GM21367 (cell line): ENCODE data around the gene CYP39A1.
A peak's percentile ranks its signal among the peaks of the same experiment; 100 is the strongest.
"Not testable (repeated sequence)": the region's sequence is repeated elsewhere in the genome, so short reads cannot be mapped to it uniquely, and the experiment has no call there.

ENCODE experiments used
- ATAC-seq: cut with Tn5 transposase; IDR thresholded peaks from one replicate; pipeline ENCODE4 v1.9.1; 2021; ENCODE audit not compliant: unreplicated experiment

CYP39A1 gene

DNA sequence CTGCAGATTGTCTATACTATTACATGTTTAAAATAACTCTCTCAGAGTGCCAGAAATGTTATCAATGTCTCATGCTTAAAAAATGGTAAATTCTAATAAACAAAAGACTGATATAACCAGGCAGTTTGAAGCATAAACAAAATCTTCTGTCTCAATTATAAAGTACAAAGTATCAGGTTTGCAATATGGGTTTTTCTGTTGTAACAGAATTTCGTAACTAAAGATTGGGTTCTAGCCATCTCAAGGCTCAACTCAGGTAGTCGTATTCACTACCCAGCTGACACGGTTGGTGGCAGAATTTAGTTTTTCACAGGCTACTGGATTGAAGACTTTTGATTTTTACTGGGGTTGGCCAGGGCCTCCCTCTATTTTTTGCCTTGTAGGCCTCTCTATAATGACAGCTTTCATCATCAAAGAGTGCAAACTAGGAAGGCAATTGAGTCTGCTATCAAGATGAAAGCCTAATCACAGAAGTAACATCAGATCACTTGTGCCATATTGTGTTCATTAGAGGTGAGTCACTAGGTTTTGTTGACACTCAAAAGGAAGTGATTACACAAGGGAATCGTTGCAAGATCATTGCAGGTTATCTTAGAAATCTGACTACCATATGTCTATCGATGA, 3.6 kb downstream of the CYP39A1 start:
- no peak for ATAC-seq

DNA sequence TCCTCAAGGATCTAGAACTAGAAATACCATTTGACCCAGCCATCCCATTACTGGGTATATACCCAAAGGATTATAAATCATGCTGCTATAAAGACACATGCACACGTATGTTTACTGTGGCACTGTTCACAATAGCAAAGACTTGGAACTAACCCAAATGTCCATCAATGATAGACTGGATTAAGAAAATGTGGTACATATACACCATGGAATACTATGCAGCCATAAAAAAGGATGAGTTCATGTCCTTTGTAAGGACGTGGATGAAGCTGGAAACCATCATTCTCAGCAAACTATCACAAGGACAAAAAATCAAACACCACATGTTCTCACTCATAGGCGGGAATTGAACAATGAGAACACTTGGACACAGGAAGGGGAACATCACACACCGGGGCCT, 4.5 kb downstream of the CYP39A1 start:
- not testable (repeated sequence) for ATAC-seq

DNA sequence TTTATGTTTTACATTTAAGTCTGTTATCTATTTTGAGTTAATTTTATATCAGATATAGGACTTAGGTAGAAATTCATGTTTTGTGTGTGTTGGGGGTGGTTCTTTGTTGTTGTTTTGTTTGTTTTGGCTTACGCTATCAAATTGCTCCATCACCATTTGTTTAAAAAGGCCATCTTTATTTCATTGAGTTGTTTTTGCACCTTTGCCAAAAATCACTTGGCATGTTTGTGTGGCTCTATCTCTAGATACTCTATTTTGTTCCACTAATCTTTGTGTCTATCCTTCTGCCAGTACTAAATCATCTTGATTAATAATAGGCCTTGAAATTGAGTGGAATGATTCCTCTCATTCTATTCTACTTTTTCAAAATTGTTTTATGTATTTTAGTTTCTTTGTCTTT, 7.4 kb downstream of the CYP39A1 start:
- ATAC-seq: no peak

DNA sequence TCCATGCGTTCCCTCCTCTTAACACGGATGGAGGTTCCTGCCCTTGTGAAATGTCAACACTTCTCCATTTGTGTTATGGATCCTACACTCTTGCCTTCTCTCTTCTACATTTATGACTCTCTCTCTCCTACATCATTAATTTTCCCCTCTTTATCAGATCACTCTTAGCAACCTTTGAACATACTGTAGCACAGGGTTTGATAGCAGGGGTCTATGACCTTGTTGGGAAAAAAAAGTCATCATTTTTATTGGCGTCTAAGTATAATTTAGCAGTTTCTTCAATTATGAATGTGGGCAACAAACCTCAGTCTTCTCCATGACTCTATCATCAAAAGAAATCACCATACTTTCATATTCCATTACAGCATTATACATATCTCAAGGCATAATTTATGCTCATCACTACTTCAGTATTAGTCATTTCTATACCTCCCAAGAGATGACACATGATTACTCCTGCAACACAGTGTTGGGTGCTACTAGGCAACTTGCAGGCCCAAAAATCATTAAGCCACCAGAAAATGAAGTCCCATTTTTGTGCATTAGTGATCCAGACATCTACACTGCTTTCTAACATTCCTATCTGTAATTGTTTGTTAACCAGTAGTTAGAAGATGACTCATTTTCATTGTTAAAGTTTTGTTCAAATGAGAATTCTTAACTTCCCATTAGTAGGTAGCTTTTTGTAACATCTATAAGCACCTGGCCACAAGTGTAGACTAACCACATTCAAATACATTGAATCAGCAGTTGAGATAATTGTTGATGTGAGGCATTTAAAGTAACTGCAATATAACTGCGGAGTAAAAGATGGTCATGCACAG, 9.5 kb downstream of the CYP39A1 start:
- ATAC-seq: no peak

DNA sequence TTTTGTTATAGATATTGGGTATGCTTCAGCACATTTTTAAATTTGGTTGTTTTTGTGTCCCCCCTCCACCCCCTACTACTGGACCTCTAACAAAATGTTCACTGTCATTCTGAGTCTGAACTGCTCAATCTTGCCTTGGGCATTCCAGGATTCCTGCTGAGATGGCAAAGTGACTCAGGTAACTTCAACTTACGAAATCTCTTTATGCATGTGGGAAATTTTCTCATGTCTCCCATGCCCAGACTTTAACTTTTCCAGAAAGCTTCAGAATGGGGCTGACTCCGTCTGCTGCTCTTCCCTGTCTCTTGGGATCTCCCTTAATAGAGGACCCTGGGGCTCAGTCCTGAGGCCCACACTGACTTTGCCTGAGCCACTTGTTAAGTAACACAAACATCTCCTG, 14.0 kb downstream of the CYP39A1 start:
- ATAC-seq: no peak

DNA sequence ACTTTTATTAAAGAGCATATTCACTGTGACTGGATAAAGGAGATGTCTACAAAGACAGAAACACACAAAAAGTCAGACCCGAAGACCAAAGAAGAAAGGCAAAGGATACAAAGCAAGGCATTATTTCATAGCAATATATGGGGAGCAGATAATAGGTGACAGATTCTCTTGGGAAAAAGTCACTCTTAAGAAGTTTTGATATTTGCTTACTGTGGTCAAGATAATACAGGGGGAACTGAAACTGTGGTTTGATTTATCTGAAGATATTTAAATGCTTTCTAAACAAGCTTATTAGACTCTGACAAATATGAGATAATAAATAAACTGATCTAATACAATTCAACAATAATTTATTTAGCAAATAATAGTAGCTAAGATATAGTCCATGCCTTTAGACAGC, 14.7 kb downstream of the CYP39A1 start:
- no peak for ATAC-seq

DNA sequence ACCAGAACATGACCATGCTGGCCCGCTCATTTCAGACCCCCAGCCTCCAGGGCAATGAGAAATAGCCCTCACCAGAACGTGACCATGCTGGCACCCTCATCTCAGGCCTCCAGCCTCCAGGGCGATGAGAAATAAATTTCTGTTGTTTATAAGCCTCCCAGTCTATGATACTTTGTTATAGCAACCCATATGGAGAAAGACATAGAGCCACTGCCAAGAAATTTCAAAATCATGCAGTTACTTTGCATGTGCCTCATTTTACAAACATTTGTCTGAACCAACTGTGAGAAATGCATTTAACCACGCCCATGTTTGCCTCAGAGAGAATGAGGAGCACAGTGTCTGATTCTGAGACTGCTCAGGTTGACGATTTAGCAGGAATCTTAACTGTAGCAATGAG, 15.5 kb downstream of the CYP39A1 start:
- no peak for ATAC-seq

DNA sequence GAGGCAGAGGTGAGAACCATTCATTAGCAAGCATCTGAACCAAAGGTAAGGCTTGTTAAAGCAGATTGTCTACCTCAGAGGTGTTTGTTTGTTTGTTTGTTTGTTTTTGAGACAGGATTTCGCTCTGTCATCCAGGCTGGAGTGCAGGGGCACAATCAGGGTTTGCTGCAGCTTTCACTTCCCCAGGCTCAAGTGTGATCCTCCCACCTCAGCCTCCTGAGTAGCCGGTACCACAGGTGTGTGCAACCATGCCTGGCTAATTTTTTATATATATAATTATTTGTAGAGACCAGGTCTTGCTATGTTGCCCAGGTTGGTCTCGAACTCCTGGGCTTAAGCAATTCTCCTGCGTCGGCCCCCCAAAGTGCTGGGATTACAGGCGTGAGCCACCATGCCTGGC, 17.2 kb downstream of the CYP39A1 start:
- ATAC-seq: no peak

DNA sequence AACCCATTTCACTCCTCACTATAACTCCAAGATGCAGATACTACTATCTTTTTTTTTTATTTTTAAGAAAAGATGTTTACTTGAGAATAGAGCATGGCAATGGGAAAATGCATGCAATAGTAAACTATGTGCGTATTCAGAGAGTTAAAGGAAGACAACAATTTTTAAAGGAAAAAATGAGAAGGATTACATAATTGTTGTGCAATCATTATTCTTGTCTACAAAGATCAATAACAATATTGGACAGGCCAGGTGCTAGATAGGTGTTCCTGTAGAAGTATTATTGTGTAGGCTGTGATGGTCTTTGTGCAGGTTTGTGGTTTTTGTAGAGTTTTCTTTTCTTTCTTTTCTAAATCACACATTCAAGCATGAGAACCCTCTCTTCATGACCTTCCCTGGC, 20.6 kb downstream of the CYP39A1 start:
- no peak for ATAC-seq

DNA sequence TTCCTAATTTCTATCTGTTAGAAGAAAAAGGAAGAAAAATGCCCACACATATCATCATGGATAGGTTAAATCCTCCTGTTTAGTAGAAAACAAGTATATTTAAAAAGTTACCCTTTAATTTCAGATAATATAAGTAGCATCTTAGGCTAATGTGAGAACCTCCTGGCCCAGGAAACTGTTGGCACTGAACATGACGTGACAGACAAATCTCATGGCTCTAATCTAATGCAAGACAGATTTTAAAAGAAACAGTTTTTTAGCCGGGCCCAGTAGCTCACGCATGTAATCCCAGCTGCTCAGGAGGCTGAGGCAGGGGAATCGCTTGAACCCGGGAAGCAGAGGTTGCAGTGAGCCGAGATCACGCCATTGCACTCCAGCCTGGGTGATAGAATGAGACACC, 22.9 kb downstream of the CYP39A1 start:
- no peak for ATAC-seq

DNA sequence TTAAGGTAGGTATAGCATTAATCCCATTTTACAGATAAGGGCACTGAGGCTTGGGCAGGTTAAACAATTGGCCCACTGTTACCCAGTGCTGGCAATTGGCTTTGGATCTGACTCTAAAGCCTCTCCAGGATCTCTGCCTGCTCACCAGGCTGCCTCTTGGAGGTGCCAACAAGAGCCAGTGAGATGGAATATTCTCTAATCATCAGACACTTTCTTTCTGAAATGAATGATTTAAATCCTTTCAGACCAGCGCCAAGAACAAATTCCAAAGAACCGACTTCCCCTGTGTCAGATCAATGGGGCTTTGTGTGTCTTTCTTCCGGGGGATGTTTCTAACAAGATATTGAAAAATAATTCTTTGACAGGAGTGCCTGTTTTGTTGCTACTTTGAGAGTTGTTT, 23.6 kb downstream of the CYP39A1 start:
- ATAC-seq: no peak

DNA sequence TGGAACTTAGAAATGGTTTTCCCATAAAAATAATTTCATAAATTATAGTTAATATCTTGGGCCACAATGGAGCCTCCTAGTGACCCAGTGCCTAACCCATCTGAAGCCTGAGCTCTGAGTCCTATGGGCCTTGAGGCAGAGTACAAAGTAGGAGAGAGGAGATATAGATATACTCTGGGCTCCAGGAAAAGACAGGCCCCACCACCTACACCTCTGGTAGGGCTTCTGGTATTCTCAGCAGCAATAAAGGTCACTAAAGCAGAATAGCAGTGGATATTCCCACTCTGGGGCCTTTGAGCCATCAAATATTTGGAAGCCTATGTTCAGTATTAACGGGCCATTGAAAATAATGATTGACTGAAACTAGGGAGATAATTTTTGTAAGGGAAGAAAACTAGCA, 24.1 kb downstream of the CYP39A1 start:
- ATAC-seq: no peak

DNA sequence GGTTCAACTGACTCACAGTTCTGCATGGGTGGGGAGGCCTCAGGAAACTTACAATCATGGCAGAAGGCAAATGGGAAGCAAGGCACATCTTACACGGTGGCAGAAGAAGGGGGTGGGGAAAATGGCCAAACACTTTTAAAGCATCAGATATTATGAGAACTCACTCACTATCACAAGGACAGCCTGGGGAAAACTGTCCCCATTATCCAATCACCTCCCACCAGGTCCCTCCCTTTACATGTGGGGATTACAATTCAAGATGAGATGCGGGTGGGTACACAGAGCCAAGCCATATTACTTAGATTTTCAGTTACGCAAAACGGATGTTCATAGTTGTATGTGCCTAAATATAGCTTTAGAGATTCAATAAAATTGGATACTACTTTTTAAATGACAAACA, 25.6 kb downstream of the CYP39A1 start:
- no peak for ATAC-seq

DNA sequence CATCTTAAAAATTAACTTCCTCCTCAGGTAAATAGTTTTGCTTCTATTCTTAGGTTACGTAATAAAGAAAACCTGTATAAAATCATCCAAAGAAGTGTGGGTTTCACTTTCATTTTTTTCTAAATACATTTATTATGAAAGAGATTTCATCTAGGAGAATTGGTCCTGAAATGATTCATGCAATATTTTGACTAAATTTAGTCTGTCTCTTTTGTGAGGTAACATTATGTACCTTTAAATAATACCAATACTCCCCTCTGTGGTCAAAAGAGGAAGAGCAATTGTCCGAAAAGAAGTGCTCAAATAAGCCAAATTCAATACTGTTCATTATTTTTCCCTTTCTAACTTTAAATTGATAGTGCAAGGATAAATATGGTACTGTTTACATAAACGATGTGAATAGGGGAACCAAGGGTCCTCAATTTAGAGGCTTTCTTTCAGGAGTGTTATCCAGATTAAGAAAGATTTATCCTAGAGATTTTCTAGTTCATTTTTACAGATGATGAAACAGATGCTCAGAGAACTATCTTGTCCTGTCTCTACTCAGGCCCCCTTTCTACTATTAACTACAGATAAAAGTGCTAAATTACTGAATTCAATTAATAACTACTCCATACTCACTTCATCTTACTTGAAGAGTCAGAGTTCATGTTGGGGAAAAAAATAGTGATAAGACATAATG, 26.2 kb downstream of the CYP39A1 start:
- peak; percentile 79 for ATAC-seq

DNA sequence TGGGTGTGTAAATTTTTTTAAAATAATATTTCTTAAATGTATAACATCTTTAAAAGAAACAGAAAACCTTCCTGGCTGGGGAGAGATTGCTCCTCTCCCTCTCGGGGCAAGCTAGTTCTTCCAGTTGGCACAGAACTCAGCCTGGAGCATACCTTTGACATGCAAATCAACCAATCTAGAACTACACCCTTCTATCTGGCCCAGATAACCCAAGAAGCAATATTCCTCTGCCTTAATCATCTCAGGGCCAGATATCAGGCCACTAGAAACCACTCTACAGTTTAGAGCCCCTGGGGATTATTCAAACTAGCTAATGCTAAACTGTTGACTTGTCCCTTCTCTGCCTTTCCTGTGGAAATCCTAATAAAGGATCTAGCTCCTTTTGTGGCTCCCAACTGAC, 33.9 kb downstream of the CYP39A1 start:
- no peak for ATAC-seq

DNA sequence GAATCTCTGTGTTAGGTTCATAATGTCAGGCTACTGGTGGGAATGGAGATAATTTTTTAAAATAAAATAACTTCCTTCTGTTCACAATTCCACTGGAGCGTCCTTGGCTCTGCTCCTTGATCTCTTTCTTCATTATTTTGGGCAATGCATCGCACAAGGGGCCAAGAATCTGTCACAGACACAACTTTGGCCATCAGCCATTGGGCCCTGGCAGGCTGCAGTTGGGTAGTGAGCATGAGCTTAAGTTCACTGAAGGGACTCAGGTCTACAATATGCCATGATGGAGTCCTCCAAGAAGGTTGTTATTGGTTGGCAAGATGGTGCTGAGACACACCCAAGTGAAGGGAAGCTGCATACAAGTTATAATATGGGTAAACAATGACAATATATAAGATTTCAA, 40.0 kb downstream of the CYP39A1 start:
- no peak for ATAC-seq

DNA sequence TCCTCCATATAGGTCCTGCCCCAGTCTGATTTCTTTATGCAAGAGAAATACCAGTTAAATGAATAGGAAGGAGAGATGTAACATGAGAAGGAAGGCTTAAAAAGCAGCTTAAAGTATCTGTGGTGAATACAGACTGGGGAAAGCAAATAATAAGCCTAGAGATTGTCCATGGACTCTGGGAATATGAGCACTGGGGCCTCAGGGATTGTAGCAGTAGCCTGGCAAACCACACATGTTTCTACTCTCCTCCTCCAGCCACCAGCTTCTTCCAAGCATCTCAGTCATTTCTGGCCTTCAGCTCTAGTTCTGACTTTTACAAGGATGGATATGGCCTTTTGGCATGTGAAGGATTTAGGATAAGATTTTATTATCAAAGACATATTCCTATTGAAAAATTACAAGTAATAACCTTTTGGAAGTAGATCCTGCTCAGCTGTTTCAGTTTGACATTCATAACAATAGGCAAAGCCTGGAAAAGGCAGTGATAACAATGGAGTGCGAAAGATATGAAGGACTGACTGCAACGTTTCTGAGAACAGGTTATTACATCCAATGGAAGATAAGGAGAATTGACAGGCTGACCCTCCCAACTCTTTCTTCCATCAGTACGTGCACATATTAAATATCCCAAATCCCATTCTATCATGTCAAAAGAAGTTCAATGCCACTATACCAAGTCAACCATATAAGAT, 41.6 kb downstream of the CYP39A1 start:
- ATAC-seq: no peak

DNA sequence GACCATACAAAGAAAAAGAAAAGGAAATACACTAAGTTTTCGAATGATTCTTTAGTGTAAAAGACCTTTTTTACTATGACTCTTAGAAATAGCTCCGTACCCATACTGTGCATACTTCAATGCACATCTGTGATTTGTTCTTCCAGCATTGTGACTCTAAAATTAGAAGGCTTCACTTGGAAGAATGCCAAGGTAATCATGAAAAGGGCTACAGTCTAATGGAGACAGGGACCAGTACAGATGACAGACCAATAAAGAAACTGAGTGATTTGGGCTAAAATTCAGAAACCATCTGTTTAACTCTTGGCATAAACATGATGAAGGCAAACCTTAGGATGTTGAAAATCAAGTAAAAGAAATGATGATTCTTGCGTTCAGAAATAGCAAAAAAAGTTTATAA, 46.3 kb downstream of the CYP39A1 start:
- ATAC-seq: no peak

DNA sequence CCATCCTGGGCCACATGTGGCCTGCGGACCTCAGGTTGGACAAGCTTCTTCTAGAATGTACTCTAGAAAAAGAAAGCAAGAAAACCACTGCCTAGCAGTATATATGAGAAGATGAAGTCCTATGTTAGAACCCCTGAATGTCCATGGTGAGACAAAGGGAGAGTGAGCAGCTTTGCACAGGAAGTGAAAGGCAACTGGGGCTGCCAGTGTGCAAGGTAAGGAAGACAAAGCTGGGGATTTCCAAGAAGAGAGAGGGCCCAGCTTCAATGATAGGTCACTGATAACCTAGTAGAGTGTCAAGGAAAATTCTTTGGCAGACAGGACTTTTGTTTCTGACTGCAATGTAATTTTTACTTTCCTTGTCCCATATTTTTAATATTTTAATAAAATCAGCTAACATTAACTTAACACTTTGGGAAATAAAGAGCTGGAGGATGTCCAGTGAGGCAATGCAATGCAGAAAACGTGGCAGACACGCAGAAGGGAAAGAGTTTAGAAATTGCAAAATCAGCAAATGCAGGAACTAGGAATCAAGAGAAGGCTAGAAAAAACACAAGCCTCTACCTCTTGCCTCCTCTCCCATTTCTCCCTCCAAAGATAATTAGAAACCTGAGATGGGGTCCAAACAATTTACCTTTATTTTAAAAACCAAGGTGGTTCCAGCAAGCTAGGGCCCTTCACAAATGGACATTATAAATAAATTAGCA, 47.4 kb downstream of the CYP39A1 start:
- no peak for ATAC-seq

DNA sequence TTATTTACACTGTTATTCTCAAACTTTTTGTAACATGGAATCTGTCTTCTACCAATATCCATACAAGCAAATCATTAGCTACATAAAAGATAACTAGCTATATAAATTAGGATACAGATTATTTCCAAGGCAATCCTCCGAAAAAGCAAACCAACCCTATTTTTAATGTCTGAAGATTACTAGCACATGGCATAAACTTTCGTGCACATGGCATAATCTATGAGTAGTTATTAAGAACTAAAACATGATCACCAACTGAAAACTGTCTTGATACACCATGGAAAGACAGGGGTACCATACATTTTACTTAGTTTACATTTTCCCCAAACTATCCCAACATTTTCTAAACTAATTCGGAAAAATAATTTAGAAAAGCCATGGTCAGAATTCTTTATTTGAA, 54.4 kb downstream of the CYP39A1 start:
- no peak for ATAC-seq

DNA sequence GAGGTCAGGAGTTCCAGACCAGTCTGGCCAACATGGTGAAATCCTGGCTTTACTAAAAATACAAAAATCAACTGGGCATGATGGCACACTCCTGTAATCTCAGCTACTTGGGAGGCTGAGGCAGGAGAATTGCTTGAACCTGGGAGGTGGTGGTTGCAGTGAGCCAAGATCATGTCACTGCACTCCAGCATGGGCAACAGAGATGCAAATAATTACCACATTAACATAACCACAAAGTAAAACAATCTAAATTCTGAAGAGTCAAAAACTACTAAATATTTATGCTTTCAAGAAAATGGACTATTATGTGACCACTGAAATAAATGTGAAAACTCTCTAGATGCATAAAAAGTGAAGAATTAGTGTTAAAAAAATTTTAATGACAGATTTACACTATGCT, 59.9 kb downstream of the CYP39A1 start:
- ATAC-seq: no peak
